ENCODE data around the gene JPH3. TPM values are rescaled to one million over a fixed set of nuclear protein-coding genes. Genes with fewer than 3 reads are reported as not detected.

The JPH3 gene
- polyA plus RNA-seq, 1 experiment, result 0.02 TPM

- CTCF ChIA-PET, result no interaction called here
- Histone ChIP-seq H3K9me3 (ENCODE audit: control insufficient read depth, insufficient read depth, low read length) (peaks cover 12% of the 10 kb centered on the region; the same call in 1 of the 2 replicates), H3K27ac (ENCODE audit: low read depth, low read length) (peak overlapping the region; percentile 31), H3K4me3 (ENCODE audit: low read depth, low read length) (no peak overlapping the region), H3K27me3 (ENCODE audit: control insufficient read depth, insufficient read depth, low read length) (peaks cover 18% of the 10 kb centered on the region)
- DNase-seq (ENCODE audit: low read depth, low spot score), result no peak
- POLR2A ChIA-PET, result interaction anchor here (1.4 kb wide), 1 partner anchor 25 kb away, joined by 5 read pairs; no protein-coding TSS in a partner anchor
- TF ChIP-seq CTCF (IDR thresholded peaks at IDR 0.05; ENCODE audit: low read depth, low read length), result no peak
These were observed 45.3 kb upstream of the JPH3 start for GRCh38 chr16:87556941-87557459.

DNA sequence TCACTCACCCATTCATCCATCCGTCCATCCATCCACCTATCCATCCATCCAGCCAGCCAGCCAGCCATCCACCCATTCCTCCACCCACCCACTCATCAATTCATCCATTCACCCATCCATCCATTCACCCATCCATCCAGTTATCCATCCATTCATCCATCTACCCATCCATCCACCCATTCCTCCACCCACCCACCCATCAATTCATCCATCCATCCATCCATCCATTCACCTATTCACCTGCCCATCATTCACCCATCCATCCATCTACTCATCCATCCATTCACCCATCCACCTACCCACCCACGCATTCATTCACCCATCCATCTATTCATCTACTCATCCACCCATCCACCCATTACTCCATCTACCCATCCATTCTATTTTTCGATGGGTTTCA lies 43.6 kb upstream of the JPH3 start:
- ChIA-PET CTCF (no interaction called here), POLR2A (interaction anchor here (0.5 kb wide), 1 partner anchor 207 kb away, joined by 3 read pairs; the partner anchor contains the start of gene KLHDC4)
- no peak overlapping the region for H3K4me3 ChIP-seq (ENCODE audit: low read depth, low read length)
- H3K9me3 ChIP-seq (ENCODE audit: control insufficient read depth, insufficient read depth, low read length), result peaks cover 14% of the 10 kb centered on the region; the same call in 1 of the 2 replicates
- no peak overlapping the region for H3K27ac ChIP-seq (ENCODE audit: low read depth, low read length)
- H3K27me3 ChIP-seq (ENCODE audit: control insufficient read depth, insufficient read depth, low read length), result peaks cover 18% of the 10 kb centered on the region
- no peak for TF ChIP-seq CTCF (IDR thresholded peaks at IDR 0.05; ENCODE audit: low read depth, low read length)
- no peak for DNase-seq (ENCODE audit: low read depth, low spot score)

GRCh38 chr16:87559945-87560344 lies 42.4 kb upstream of the JPH3 start:
- no peak for TF ChIP-seq CTCF (IDR thresholded peaks at IDR 0.05; ENCODE audit: low read depth, low read length)
- CTCF ChIA-PET, result no interaction called here
- POLR2A ChIA-PET, result no interaction called here

DNA sequence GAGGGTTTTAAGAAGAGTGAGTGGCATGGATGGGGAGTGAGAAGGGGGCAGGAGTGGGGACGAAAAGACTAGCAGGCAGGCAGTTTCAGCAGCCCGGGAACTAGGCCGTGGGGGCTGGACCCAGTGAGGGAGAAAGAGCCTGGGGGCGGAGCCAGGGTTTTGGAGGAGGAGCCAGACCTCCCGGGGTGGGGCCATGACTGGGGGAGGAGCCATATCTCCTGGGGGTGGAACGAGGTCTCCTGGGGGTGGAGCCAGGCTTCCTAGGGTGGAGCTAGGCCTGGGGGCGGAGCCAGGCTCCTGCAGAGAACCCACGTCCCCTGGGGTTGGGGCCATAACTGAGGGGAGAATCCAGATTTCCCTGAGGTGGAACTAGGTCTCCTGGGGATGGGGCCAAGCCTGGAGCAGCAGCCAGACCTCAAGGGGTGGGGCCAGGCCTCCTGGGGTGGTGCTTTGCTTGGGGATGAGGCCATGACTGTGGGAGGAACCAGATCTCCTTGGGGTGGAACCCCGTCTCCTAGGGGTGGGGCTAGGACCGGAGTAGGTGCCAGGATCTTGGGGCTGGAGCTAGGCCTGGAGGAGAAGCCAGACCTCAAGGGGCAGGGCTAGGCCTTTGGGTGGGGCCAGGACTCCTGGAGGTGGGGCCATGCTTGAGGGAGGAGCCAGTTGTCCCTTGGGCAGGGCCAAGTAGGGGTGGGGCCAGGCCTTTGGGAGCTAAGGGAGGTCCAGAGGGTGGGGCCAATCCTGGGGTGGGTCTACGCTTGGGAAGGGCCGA lies 41.7 kb upstream of the JPH3 start:
- DNase-seq (ENCODE audit: low read depth, low spot score), result no peak
- H3K9me3 ChIP-seq (ENCODE audit: control insufficient read depth, insufficient read depth, low read length), result peaks cover 21% of the 10 kb centered on the region
- H3K27ac ChIP-seq (ENCODE audit: low read depth, low read length), result no peak overlapping the region
- POLR2A ChIA-PET, result no interaction called here
- no peak for TF ChIP-seq CTCF (IDR thresholded peaks at IDR 0.05; ENCODE audit: low read depth, low read length)
- CTCF ChIA-PET, result interaction anchor here (1.5 kb wide), 1 partner anchor 11 kb away, joined by 5 read pairs; no protein-coding TSS in a partner anchor
- H3K27me3 ChIP-seq (ENCODE audit: control insufficient read depth, insufficient read depth, low read length), result peaks cover 12% of the 10 kb centered on the region
- H3K4me3 ChIP-seq (ENCODE audit: low read depth, low read length), result no peak overlapping the region

More at GRCh38 chr16:87559945-87560344, 42.4 kb upstream of the JPH3 start:
- DNase-seq (ENCODE audit: low read depth, low spot score), result no peak
- Histone ChIP-seq H3K4me3 (ENCODE audit: low read depth, low read length) (no peak overlapping the region), H3K27ac (ENCODE audit: low read depth, low read length) (no peak overlapping the region), H3K27me3 (ENCODE audit: control insufficient read depth, insufficient read depth, low read length) (peaks cover 15% of the 10 kb centered on the region), H3K9me3 (ENCODE audit: control insufficient read depth, insufficient read depth, low read length) (peaks cover 21% of the 10 kb centered on the region)
